Measurements from ENCODE around the gene SNX11.

Gene SNX11

GRCh38 chr17:48144976-48145798 is 37.6 kb downstream of the SNX11 start:
- no peak for TF ChIP-seq CTCF (IDR thresholded peaks at IDR 0.05; ENCODE audit: insufficient read depth, low read depth, low read length, missing control alignments)
- H3K4me3 ChIP-seq (ENCODE audit: low read depth, low read length), result no peak overlapping the region
- peak; percentile 31 for DNase-seq (ENCODE audit: low read depth)

- no peak for TF ChIP-seq CTCF (IDR thresholded peaks at IDR 0.05; ENCODE audit: insufficient read depth, low read depth, low read length, missing control alignments)
- no peak for DNase-seq (ENCODE audit: low read depth)
- H3K4me3 ChIP-seq (ENCODE audit: low read depth, low read length), result no peak overlapping the region
These were observed 40.6 kb downstream of the SNX11 start for GRCh38 chr17:48148029-48148770.

GRCh38 chr17:48148854-48149786 is 41.6 kb downstream of the SNX11 start:
- no peak for TF ChIP-seq CTCF (IDR thresholded peaks at IDR 0.05; ENCODE audit: insufficient read depth, low read depth, low read length, missing control alignments)
- DNase-seq (ENCODE audit: low read depth), result no peak
- H3K4me3 ChIP-seq (ENCODE audit: low read depth, low read length), result no peak overlapping the region

- TF ChIP-seq CTCF (IDR thresholded peaks at IDR 0.05; ENCODE audit: insufficient read depth, low read depth, low read length, missing control alignments), result no peak
- H3K4me3 ChIP-seq (ENCODE audit: low read depth, low read length), result no peak overlapping the region
- no peak for DNase-seq (ENCODE audit: low read depth)
These were observed 42.4 kb downstream of the SNX11 start for GRCh38 chr17:48149787-48150463.

- no peak for DNase-seq (ENCODE audit: low read depth)
- no peak overlapping the region for H3K4me3 ChIP-seq (ENCODE audit: low read depth, low read length)
- no peak for TF ChIP-seq CTCF (IDR thresholded peaks at IDR 0.05; ENCODE audit: insufficient read depth, low read depth, low read length, missing control alignments)
These were observed 43.0 kb downstream of the SNX11 start for GRCh38 chr17:48150597-48151001.

- no peak overlapping the region for H3K4me3 ChIP-seq (ENCODE audit: low read depth, low read length)
- TF ChIP-seq CTCF (IDR thresholded peaks at IDR 0.05; ENCODE audit: insufficient read depth, low read depth, low read length, missing control alignments), result no peak
- no peak for DNase-seq (ENCODE audit: low read depth)
These were observed 43.7 kb downstream of the SNX11 start for GRCh38 chr17:48151220-48151619.

Measured in GM12865 (cell line).